HL-60 (cell line): ENCODE measurements around the gene WDR27.

Experiments
- DNase-seq, 2 experiments: peaks; one replicate each; pipeline ENCODE4 v3.0.0-alpha.2; 2010 to 2020; ENCODE audit warnings: low read depth in 1 of 2, low spot score in 1 of 2
- H3K27ac ChIP-seq: fragments of 250-450 bp; sonication (Bioruptor Pico); replicated peaks from 2 replicates; pipeline ENCODE4 v1.5.1; 2020; ENCODE audit warnings: mild to moderate bottlenecking, moderate library complexity
- H3K27me3 ChIP-seq: fragments of 250-450 bp; sonication (Bioruptor Pico); 2 replicates; pipeline ENCODE4 v1.5.1; 2021; ENCODE audit warnings: mild to moderate bottlenecking, moderate library complexity; ENCODE audit not compliant: insufficient read depth, poor library complexity, severe bottlenecking
- H3K4me3 ChIP-seq: replicated peaks from 2 replicates; pipeline ENCODE4 v1.5.1; 2011; ENCODE audit warnings: mild to moderate bottlenecking, control low read depth, low read length; ENCODE audit not compliant: insufficient read depth
- CTCF ChIP-seq: IDR thresholded peaks from one replicate; pipeline ENCODE4 v1.5.1; 2011; ENCODE audit warnings: low read length, control low read depth, inconsistent platforms; ENCODE audit not compliant: insufficient read depth
- GABPA ChIP-seq: IDR thresholded peaks from 2 replicates; pipeline ENCODE4 v1.6.1; 2012; ENCODE audit warnings: low read depth
- POLR2AphosphoS5 ChIP-seq: IDR thresholded peaks from 2 replicates; pipeline ENCODE4 v1.6.1; 2012; ENCODE audit warnings: low read depth
- REST ChIP-seq: IDR thresholded peaks from 2 replicates; pipeline ENCODE4 v1.6.1; 2012; ENCODE audit warnings: low read depth; ENCODE audit not compliant: insufficient replicate concordance
- SPI1 ChIP-seq: IDR thresholded peaks from 2 replicates; pipeline ENCODE4 v1.6.1; 2012; ENCODE audit warnings: low read depth, mild to moderate bottlenecking, borderline replicate concordance

The WDR27 gene

GRCh38 chr6:169589293-169589692, 112.5 kb downstream of the WDR27 start:
- DNase-seq, result no peak
- Histone ChIP-seq H3K4me3 (no peak overlapping the region), H3K27ac (no peak overlapping the region), H3K27me3 (no peaks in the 10 kb centered on the region)
- TF ChIP-seq POLR2AphosphoS5, result no peak
- no peak for TF ChIP-seq REST
- no peak for TF ChIP-seq SPI1
- TF ChIP-seq GABPA, result no peak
- no peak for TF ChIP-seq CTCF

- no peak overlapping the region for H3K27ac ChIP-seq
- TF ChIP-seq GABPA, result no peak
- no peak for TF ChIP-seq REST
- TF ChIP-seq SPI1, result no peak
- no peak for TF ChIP-seq POLR2AphosphoS5
- TF ChIP-seq CTCF, result no peak
- no peaks in the 10 kb centered on the region for H3K27me3 ChIP-seq
- no peak for DNase-seq
- no peak overlapping the region for H3K4me3 ChIP-seq
Observed at GRCh38 chr6:169587975-169588374, 113.9 kb downstream of the WDR27 start.

- TF ChIP-seq CTCF, result no peak
- TF ChIP-seq GABPA, result no peak
- no peak for TF ChIP-seq REST
- no peak for TF ChIP-seq SPI1
- TF ChIP-seq POLR2AphosphoS5, result no peak
- Histone ChIP-seq H3K4me3 (no peak overlapping the region), H3K27me3 (no peaks in the 10 kb centered on the region), H3K27ac (no peak overlapping the region)
- DNase-seq, result no peak
Observed at GRCh38 chr6:169583886-169584541, 117.8 kb downstream of the WDR27 start.
